Memory B cell (primary cell): ENCODE results near the gene MALRD1.

Experiments used
- ATAC-seq: fragments of 150-1000 bp; cut with Tn5 transposase; 2 replicates; pipeline ENCODE4 v1.10.0; 2021; ENCODE audit warnings: low read depth, mild to moderate bottlenecking, moderate library complexity
- DNase-seq, 2 donors: peaks; one replicate each; pipeline ENCODE4 v3.0.0; 2022; ENCODE audit warnings: low spot score in 2 of 2
- H3K27ac Mint-ChIP-seq: one replicate; pipeline ENCODE4 v1.8.0; 2022; ENCODE audit warnings: mild to moderate bottlenecking, moderate library complexity, mixed read lengths
- H3K27me3 Mint-ChIP-seq: one replicate; pipeline ENCODE4 v1.8.0; 2022; ENCODE audit warnings: mixed read lengths
- H3K36me3 Mint-ChIP-seq: one replicate; pipeline ENCODE4 v1.8.0; 2022; ENCODE audit warnings: mild to moderate bottlenecking, mixed read lengths
- H3K4me1 Mint-ChIP-seq: one replicate; pipeline ENCODE4 v1.8.0; 2022; ENCODE audit warnings: mixed read lengths
- H3K4me3 Mint-ChIP-seq: one replicate; pipeline ENCODE4 v1.8.0; 2022; ENCODE audit warnings: mild to moderate bottlenecking, moderate library complexity, mixed read lengths
- H3K9me3 Mint-ChIP-seq: one replicate; pipeline ENCODE4 v1.8.0; 2022; ENCODE audit warnings: mixed read lengths

The MALRD1 gene

DNA sequence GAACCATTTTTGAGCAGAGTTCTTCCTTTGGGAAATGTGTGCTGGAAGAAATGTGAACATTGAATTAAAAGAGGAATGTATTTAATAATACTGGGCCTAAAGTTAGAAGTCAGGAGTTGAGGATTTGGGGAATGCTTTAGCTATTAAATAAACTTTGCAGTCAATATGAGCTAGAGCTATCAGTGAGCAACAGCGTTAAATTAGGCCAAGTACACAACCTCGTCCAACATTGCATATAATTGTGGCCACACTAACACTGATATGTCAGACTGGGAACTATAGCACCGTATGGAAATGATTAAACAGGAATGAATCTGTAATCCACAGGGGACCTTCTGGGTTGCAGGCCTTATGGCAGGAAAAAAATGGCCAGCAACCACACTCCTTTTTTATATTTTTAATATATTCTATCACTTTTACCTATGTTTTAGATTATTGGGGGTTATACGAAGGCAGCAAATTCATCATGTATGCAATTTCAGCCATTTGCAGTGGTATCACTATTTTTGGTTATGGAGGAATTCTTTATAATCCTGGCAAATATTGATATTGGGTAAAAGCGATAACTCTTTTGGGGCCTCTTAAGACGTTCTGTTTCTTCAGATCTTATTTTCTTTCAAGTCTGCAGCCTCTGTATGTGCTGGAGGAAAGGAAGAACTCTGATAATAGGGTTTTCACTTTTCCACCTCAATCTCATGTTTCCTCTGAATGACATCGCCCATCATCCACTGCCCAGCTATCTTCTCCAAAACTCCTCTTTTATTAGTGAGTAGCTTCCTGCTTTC, 531.4 kb downstream of the MALRD1 start:
- no peak for ATAC-seq
- no peak overlapping the region for H3K27ac Mint-ChIP-seq

DNA sequence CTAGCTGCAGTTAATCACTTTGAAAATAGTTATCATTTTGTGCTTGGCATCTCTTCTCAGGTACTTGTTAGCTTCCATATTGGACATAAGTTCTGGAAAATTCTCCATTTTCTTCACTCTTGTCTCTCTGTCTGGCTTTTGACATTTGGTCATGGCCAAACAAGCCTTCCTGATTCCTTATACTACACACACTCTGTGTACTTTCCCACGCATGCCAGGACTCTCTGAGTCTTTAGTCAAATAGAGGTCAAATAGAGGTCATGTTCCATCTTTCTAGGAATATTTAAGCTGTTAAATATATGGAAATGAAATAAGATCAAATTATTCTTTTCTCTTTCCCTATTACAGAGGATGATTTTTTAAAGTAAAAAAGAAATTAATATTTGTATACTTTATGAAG, 532.1 kb downstream of the MALRD1 start:
- Mint-ChIP-seq H3K27ac (no peak overlapping the region), H3K9me3 (peaks cover 1% of the 10 kb centered on the region), H3K27me3 (no peaks in the 10 kb centered on the region), H3K36me3 (no peaks in the 10 kb centered on the region), H3K4me3 (no peak overlapping the region), H3K4me1 (no peaks in the 10 kb centered on the region)
- DNase-seq (no peak), ATAC-seq (no peak)

More for the DNA sequence above, 531.4 kb downstream of the MALRD1 start:
- H3K4me1 Mint-ChIP-seq: no peaks in the 10 kb centered on the region
- no peak overlapping the region for H3K4me3 Mint-ChIP-seq
- no peaks in the 10 kb centered on the region for H3K27me3 Mint-ChIP-seq
- peaks cover 1% of the 10 kb centered on the region for H3K9me3 Mint-ChIP-seq
- H3K36me3 Mint-ChIP-seq: no peaks in the 10 kb centered on the region
- no peak for DNase-seq

DNA sequence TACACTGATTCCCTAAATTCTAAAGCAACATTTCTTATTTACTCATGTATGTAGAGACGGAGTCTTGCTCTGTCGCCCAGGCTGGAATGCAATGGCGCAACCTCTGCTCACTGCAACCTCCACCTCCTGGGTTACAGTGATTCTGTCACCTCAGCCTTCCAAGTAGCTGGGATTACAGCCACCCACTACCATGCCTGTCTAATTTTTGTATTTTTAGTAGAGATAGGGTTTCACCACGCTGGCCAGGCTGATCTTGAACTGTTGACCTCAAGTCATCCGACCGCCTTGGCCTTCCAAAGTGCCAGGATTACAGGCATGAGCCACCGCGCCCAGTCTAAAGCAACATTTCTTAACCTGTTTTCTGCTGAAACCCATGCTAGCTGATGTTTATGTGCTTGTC, 540.0 kb downstream of the MALRD1 start:
- Mint-ChIP-seq H3K36me3 (no peaks in the 10 kb centered on the region), H3K4me3 (no peak overlapping the region), H3K27ac (no peak overlapping the region), H3K27me3 (no peaks in the 10 kb centered on the region), H3K9me3 (peaks cover 7% of the 10 kb centered on the region), H3K4me1 (no peaks in the 10 kb centered on the region)
- DNase-seq: no peak
- ATAC-seq: no peak

DNA sequence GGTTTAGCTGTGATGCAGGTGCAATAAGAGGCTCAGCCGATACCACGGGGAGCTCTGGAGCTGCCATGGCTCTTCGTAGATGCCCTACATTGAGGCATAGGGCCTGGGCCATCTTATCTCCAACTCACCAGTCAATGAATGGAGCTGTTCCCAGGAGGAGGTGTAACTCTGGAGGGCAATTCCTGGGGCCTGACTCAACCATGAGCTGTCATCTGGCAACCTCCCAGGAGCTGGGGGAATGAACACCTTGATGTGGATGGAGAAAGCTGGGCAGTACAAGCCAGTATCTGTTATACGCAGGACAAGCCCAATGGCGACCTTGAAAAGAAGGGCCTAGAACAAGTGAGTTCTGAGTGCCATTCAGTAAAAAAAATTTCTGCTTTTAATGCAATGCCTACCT, 543.7 kb downstream of the MALRD1 start:
- no peak overlapping the region for H3K4me3 Mint-ChIP-seq
- no peaks in the 10 kb centered on the region for H3K36me3 Mint-ChIP-seq
- H3K4me1 Mint-ChIP-seq: no peaks in the 10 kb centered on the region
- peaks cover 7% of the 10 kb centered on the region for H3K9me3 Mint-ChIP-seq
- no peaks in the 10 kb centered on the region for H3K27me3 Mint-ChIP-seq
- ATAC-seq (no peak), DNase-seq (no peak)
- H3K27ac Mint-ChIP-seq: no peak overlapping the region

DNA sequence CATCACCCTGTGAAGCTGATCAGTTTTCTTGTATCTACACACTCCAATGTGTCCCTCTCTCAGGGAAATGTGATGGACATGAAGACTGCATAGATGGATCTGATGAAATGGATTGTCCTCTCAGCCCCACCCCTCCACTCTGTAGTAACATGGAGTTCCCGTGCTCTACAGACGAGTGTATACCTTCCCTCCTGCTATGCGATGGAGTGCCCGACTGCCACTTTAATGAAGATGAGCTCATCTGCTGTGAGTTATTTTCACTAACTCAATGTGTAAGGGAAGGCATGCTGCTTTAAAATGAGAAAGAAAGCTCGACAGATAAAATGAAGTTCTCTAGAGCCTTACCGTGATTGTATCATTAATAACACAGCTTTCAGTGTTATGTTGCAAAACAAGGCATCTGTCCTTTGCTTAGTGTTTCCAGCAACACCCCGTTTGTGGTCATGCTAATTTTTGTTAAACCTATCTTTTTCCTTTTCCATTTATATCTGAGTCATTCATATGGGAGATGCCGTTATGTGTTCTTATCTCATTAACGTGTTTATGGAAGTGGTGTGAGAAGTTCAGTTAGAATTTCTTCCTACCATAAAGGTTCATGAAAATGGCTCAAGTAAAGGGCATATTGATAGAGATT, 546.7 kb downstream of the MALRD1 start:
- H3K36me3 Mint-ChIP-seq: no peaks in the 10 kb centered on the region
- DNase-seq (no peak), ATAC-seq (no peak)
- peaks cover 11% of the 10 kb centered on the region for H3K9me3 Mint-ChIP-seq
- H3K4me1 Mint-ChIP-seq: no peaks in the 10 kb centered on the region
- no peak overlapping the region for H3K27ac Mint-ChIP-seq
- no peak overlapping the region for H3K4me3 Mint-ChIP-seq
- no peaks in the 10 kb centered on the region for H3K27me3 Mint-ChIP-seq

DNA sequence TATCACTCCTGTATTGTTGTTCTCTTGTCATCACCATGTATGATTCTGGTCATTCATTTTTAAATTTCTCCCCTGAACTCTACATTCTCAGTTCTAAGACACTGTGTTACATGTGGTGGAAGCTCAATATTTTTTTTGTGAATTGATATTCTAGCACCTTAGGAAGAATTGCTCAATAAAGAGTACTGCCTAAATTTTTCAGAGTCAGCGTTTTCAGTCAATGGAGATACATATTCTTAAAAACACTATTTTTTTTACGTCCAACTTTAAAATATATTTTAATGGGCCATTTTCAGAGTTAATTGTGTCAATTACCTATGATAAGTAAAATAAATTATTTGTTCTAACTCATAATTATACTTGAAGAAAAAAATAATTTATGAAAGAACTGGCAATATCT, 557.2 kb downstream of the MALRD1 start:
- DNase-seq (no peak), ATAC-seq (no peak)
- no peak overlapping the region for H3K4me3 Mint-ChIP-seq
- peaks cover 1% of the 10 kb centered on the region for H3K9me3 Mint-ChIP-seq
- no peak overlapping the region for H3K27ac Mint-ChIP-seq
- H3K4me1 Mint-ChIP-seq: no peaks in the 10 kb centered on the region
- no peaks in the 10 kb centered on the region for H3K36me3 Mint-ChIP-seq
- no peaks in the 10 kb centered on the region for H3K27me3 Mint-ChIP-seq

DNA sequence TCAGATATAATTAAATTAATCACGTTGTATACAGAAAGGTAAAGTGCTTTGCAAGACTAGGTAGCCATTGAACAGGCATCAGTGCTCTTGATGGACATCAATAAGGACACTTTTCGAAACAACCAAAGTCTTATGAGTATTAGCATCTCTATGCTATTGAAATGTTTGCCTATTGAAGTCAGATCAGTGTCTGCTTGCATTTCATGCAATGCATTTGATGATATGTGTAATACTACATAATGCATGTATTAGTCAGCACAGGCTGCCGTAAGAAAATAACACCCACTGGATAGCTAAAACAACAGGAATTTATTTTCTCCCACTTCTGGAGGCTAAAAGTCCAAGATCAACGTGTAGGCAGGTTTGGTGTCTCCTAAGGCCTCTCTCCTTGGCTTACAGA, 558.4 kb downstream of the MALRD1 start:
- Mint-ChIP-seq H3K9me3 (peaks cover 1% of the 10 kb centered on the region), H3K36me3 (no peaks in the 10 kb centered on the region), H3K4me3 (no peak overlapping the region), H3K27ac (no peak overlapping the region), H3K4me1 (no peaks in the 10 kb centered on the region), H3K27me3 (no peaks in the 10 kb centered on the region)
- DNase-seq: no peak
- no peak for ATAC-seq

DNA sequence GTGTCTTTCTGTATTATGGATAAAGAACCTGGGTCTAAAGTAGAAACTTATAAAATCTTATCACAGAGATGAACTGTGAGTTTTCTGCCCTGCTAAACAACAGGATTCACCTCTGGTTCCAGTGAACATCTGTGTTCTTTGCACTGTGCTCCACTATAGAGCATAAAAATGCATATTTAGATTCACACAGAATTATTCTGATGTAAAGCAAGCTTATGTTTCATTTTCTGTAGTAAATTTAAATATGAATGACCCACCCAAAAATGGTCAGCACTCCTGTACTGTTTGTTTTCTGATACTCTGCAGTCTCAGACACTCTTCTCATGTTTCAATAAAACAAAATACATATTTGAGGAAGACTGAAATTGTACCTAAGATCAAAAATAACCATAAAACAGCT, 563.2 kb downstream of the MALRD1 start:
- Mint-ChIP-seq H3K27me3 (no peaks in the 10 kb centered on the region), H3K4me3 (no peak overlapping the region), H3K9me3 (peaks cover 5% of the 10 kb centered on the region), H3K36me3 (no peaks in the 10 kb centered on the region), H3K27ac (no peak overlapping the region), H3K4me1 (no peaks in the 10 kb centered on the region)
- DNase-seq: no peak
- ATAC-seq: no peak

DNA sequence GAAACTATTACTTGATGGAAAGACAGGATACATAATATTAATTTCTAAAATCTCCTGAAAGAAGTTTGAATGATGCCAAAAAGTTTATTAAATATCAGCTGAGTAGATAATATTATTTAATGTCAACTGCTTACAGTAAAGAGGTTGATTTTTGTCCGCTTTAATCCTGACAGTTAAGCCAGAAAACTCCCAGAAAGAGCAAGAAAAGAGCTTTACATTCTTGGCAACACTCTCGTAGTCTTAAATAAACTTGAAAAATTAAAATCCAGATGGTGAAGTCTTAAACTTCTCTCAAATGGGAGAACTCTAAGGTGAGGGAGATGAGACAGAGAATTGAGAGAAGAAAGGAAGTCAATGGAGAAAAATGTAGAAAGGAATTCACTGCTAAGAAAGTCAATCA, 568.4 kb downstream of the MALRD1 start:
- Mint-ChIP-seq H3K9me3 (peaks cover 7% of the 10 kb centered on the region), H3K4me1 (no peaks in the 10 kb centered on the region), H3K27ac (no peak overlapping the region), H3K27me3 (no peaks in the 10 kb centered on the region), H3K36me3 (no peaks in the 10 kb centered on the region), H3K4me3 (no peak overlapping the region)
- ATAC-seq: no peak
- DNase-seq: no peak

DNA sequence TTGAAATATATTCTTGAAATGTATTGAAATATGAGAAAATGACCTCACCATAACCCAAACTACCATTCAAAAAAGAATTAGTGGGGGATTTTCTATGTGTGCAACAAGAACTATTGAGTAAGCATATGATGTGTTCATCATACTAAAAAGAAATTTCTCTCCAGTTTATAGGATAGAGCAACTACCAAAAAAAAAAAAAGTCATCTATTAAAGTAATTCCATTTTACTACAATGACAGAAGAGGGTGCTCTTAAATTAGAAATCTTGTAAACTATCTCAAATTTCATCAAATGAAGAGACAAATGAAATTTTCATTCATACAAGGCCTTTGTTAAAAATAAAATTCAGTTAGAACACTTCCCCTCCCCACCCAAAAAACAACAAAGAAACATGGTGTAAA, 572.2 kb downstream of the MALRD1 start:
- ATAC-seq: no peak
- H3K4me3 Mint-ChIP-seq: no peak overlapping the region

DNA sequence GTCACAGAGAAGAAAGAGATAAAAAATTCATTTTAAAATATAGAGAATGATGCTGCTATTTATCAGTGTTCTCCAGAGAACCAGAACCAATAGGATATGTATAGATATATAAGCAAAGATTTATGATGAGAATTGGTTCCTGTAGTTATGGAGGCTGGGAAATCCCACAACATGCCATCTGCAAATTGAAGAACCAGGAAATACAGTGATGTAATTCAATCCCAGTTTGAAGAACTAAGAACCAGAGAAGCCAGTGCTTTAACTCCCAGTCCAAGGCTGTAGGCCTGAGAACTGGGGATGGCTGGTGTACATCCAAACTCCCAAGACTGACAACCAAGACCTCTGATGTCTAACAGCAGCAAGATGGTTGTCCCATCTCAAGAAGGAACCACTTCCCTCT, 574.7 kb downstream of the MALRD1 start:
- Mint-ChIP-seq H3K36me3 (no peaks in the 10 kb centered on the region), H3K4me3 (no peak overlapping the region), H3K27ac (no peak overlapping the region), H3K27me3 (no peaks in the 10 kb centered on the region), H3K4me1 (no peaks in the 10 kb centered on the region), H3K9me3 (peaks cover 3% of the 10 kb centered on the region)
- DNase-seq (no peak), ATAC-seq (no peak)

More for the DNA sequence above, 572.2 kb downstream of the MALRD1 start:
- H3K36me3 Mint-ChIP-seq: no peaks in the 10 kb centered on the region
- H3K9me3 Mint-ChIP-seq: peaks cover 3% of the 10 kb centered on the region
- H3K4me1 Mint-ChIP-seq: no peaks in the 10 kb centered on the region
- H3K27me3 Mint-ChIP-seq: no peaks in the 10 kb centered on the region
- H3K27ac Mint-ChIP-seq: no peak overlapping the region
- no peak for DNase-seq

DNA sequence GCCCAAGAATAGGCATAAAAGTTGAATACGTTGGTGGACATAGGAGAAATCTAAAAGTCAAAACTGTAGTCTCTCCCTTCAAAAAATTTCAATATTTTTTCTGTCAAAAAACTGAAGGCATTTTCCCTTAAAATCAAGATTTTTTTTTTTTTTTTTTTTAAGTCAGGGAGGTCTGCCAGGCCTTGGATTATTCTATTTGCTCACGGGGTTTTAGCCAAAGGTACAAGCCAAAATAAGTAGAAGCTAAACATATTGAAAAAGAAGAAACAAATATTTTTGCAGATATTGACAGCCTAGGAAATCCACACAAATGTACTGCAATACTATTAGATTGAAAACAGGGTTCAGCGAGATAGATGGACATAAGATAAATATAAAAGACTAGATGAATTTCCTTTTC, 577.6 kb downstream of the MALRD1 start:
- Mint-ChIP-seq H3K4me1 (no peaks in the 10 kb centered on the region), H3K27ac (no peak overlapping the region), H3K9me3 (no peaks in the 10 kb centered on the region), H3K36me3 (no peaks in the 10 kb centered on the region), H3K4me3 (no peak overlapping the region), H3K27me3 (no peaks in the 10 kb centered on the region)
- ATAC-seq: no peak
- no peak for DNase-seq

DNA sequence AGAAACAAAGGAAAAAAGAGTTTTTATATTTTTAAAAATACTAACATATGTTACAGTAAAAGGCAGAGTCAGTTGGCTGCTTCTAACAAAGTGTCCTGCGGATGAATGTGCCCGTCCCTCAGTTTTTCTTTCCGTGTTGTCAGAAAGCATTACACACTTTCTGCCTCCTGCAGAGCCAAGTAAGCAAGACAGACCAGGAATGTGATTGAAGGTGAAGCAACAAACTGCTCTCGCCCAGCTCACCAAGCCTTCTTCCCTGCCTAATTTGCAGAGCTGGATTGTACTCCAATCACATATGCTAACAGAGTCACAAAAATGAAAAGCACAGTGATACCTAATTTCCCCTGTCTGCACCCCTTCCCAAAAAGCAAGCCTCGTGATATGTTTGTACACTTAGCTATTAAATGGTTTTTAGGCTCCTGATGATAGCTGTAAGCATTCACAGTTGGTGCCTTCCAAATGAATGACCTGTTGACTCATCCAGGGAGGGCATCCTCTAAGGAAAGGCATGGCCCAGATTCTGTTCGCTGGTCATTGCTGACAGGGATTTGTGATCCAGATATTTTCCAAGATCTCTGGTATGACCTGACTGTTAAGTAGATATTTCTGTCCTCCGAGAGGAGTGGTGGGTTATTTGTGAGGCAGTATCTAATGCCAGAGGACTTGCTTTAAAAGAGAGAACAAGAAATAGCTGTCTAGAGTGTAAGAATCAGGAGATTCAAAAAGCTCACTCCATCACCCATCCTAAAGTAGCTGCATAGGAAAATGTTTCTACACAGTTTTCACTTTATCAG, 580.4 kb downstream of the MALRD1 start:
- Mint-ChIP-seq H3K36me3 (no peaks in the 10 kb centered on the region), H3K27ac (no peak overlapping the region), H3K4me1 (no peaks in the 10 kb centered on the region), H3K4me3 (no peak overlapping the region), H3K9me3 (peaks cover 3% of the 10 kb centered on the region), H3K27me3 (no peaks in the 10 kb centered on the region)
- DNase-seq (no peak), ATAC-seq (no peak)

DNA sequence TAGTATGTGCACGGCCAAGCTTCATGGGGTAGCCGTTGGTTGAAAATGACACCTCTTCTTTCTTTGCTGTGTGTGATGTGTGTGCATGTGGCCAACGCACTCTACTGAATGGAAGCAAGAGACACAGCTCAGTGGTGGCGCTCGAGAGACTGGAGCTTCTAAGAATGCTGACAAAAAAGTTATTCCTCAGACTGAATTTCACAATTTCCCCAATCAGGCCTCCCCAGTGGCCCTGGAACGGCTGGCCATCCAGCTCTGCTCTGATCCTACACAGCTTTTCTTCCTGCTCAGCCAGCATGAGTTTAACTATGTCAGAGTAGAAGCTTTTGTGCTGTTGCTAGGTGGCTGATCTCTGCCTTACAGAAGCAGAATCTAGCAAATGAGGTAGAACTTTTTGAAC, 581.0 kb downstream of the MALRD1 start:
- Mint-ChIP-seq H3K36me3 (no peaks in the 10 kb centered on the region), H3K27ac (no peak overlapping the region), H3K9me3 (peaks cover 3% of the 10 kb centered on the region), H3K4me1 (no peaks in the 10 kb centered on the region), H3K4me3 (no peak overlapping the region), H3K27me3 (no peaks in the 10 kb centered on the region)
- ATAC-seq (no peak), DNase-seq (no peak)
